PC-3 (cell line): ENCODE measurements around the gene AGFG2. TPM values are rescaled to one million over a fixed set of nuclear protein-coding genes. Genes with fewer than 3 reads are reported as not detected.
A peak's percentile ranks its signal among the peaks of the same experiment; 100 is the strongest.

Source experiments
- ATAC-seq: fragments of 200-7000 bp; cut with Tn5 transposase; 2 replicates; pipeline ENCODE4 v1.9.1; 2020; ENCODE audit warnings: mild to moderate bottlenecking, moderate library complexity
- BruUV-seq: library from RNA; stranded (reverse); fragments of 400-500 nt; replicated peaks from 2 replicates; lab custom pipeline; 2021; lab: Mats Ljungman, UMichigan
- CTCF ChIA-PET: fragments of 300-600 bp; sonication (Branson Sonifier 250); formaldehyde crosslinking; loops from one replicate; lab custom pipeline; 2022; ENCODE audit warnings: antibody characterized with exemption; lab: Charles Lee
- POLR2A ChIA-PET: fragments of 300-600 bp; sonication (Branson Sonifier 250); formaldehyde crosslinking; loops from one replicate; lab custom pipeline; 2022; ENCODE audit warnings: antibody characterized with exemption; ENCODE audit not compliant: unreplicated experiment; lab: Charles Lee
- DNase-seq: peaks from one replicate; pipeline ENCODE4 v3.0.0-alpha.2; 2015
- H2AFZ ChIP-seq: fragments of 300-600 bp; sonication (generic); 2 replicates; pipeline ENCODE4 v1.6.0; 2016; ENCODE audit warnings: antibody characterized with exemption, low read length
- H3F3A ChIP-seq: fragments of 300-600 bp; sonication (generic); one replicate; pipeline ENCODE4 v1.6.0; 2017; ENCODE audit warnings: antibody characterized with exemption, low read length, control low read depth, mild to moderate bottlenecking; ENCODE audit not compliant: unreplicated experiment
- H3K27ac ChIP-seq: fragments of 300-600 bp; sonication (generic); 2 replicates; pipeline ENCODE4 v1.5.1; 2016; ENCODE audit warnings: mild to moderate bottlenecking, low read length
- H3K27me3 ChIP-seq: fragments of 300-600 bp; sonication (generic); 2 replicates; pipeline ENCODE4 v1.6.1; 2016; ENCODE audit warnings: low read length, mixed read lengths
- H3K36me3 ChIP-seq: fragments of 300-600 bp; sonication (generic); 2 replicates; pipeline ENCODE4 v1.6.1; 2016; ENCODE audit warnings: low read depth, mixed run types, low read length, mixed read lengths
- H3K4me1 ChIP-seq: fragments of 300-600 bp; sonication (generic); 2 replicates; pipeline ENCODE4 v1.5.1; 2016; ENCODE audit warnings: low read length; ENCODE audit not compliant: insufficient read depth
- H3K4me2 ChIP-seq: fragments of 300-600 bp; sonication (generic); 2 replicates; pipeline ENCODE4 v1.6.0; 2016; ENCODE audit warnings: low read length
- H3K4me3 ChIP-seq: fragments of 300-600 bp; sonication (generic); 2 replicates; pipeline ENCODE4 v1.5.1; 2016; ENCODE audit warnings: mild to moderate bottlenecking, low read length, mixed read lengths
- H3K79me2 ChIP-seq: fragments of 300-600 bp; sonication (generic); 2 replicates; pipeline ENCODE4 v1.6.1; 2017; ENCODE audit warnings: low read length, mixed read lengths
- H3K9ac ChIP-seq: fragments of 300-600 bp; sonication (generic); 2 replicates; pipeline ENCODE4 v1.6.0; 2016; ENCODE audit warnings: mild to moderate bottlenecking, low read length
- H3K9me2 ChIP-seq: fragments of 300-600 bp; sonication (generic); replicated peaks from 2 replicates; pipeline ENCODE4 v1.6.1; 2016; ENCODE audit warnings: mixed run types, low read length, mixed read lengths
- H3K9me3 ChIP-seq: fragments of 300-600 bp; sonication (generic); 2 replicates; pipeline ENCODE4 v1.6.1; 2016; ENCODE audit warnings: low read length, mixed read lengths
- H4K20me1 ChIP-seq: fragments of 300-600 bp; sonication (generic); 2 replicates; pipeline ENCODE4 v1.6.1; 2016; ENCODE audit warnings: low read length, mixed read lengths
- EZH2 ChIP-seq: fragments of 300-600 bp; sonication (generic); IDR thresholded peaks from one replicate; pipeline ENCODE4 v1.6.1; 2017; ENCODE audit warnings: antibody characterized with exemption, mild to moderate bottlenecking, low read length; ENCODE audit not compliant: unreplicated experiment
- EZH2phosphoT487 ChIP-seq: fragments of 300-600 bp; sonication (generic); IDR thresholded peaks from 2 replicates; pipeline ENCODE4 v1.6.1; 2018; ENCODE audit warnings: mild to moderate bottlenecking, antibody characterized with exemption, low read length, borderline replicate concordance
- intact Hi-C: fragments of 100-400 bp; cut with micrococcal nuclease; formaldehyde crosslinking; loops from 2 replicates; pipeline ENCODE4 v1.9.0; 2023
- total RNA-seq: library from RNA; depleted of rRNA; stranded (reverse); fragments of >200 nt; gene quantifications from 2 replicates; pipeline ENCODE4 v1.2.3, GENCODE V29; 2014
- TF ChIP-seq, protein P1 (sequence below): fragments of 300-600 bp; sonication (generic); conservative IDR thresholded peaks from 2 replicates; pipeline ENCODE4 v1.5.1; 2017; ENCODE audit warnings: antibody characterized with exemption, low read depth, mild to moderate bottlenecking, low read length

AGFG2 gene
- total RNA-seq, 1 experiment from 2014 or later, result 16.9 TPM

DNA sequence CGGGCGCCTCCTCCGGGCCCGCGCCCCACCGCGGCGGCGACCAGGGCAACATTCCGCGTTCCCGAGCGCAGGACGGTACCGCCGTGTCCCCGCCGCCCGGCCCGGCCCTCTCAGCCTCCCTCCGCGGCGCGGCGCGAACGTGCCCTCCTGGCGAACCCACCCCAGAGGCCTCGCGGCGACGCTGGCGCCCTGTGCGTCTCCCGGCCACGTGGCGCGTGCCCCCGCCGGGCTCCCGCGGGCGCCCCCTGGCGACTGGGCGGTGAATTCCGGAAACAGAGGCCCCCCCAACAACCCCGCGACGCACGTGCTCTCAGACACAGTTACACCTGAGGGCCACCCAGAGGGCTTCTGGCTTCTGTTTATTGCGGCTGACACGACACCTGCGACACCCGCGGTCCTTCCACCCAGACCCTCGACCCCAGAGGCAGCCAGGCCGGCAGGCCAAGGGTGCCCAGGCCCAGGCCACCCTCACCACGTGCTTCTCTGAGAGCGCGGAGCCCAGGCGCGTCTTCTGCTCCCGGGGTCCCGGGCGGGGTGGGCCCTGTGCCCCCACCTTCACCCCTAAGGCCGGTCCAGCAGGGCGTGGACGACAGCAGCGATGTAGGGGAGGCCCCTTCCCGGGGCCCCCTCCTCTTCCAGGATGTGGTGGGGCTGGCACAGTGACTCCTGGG is 34.8 kb downstream of the AGFG2 start, which contains the start of gene SAP25:
Gene SAP25, minus strand, starts transcription at position 210 of the 671 bp plus-strand sequence. Its CDS starts 158 bp downstream, at position 52.
- H3K4me1 ChIP-seq, result no peaks in the 10 kb centered on the region; the same call in 1 of the 2 replicates
- no peaks in the 10 kb centered on the region for H3F3A ChIP-seq
- no peaks in the 10 kb centered on the region for H3K9me2 ChIP-seq
- intact Hi-C loops, result no loop called here
- DNase-seq (no peak), ATAC-seq (no peak)
- no peak within 1 kb of the TSS for H3K27ac ChIP-seq
- no peaks in the 10 kb centered on the region for H3K36me3 ChIP-seq
- H3K9ac ChIP-seq, result no peak within 1 kb of the TSS
- H3K4me2 ChIP-seq, result no peak within 1 kb of the TSS
- no TSS peak for BruUV-seq
- no peak for TF ChIP-seq EZH2phosphoT487
- no peak for TF ChIP-seq EZH2
- no peak within 1 kb of the TSS for H2AFZ ChIP-seq
- H3K27me3 ChIP-seq, result no peaks in the 10 kb centered on the region
- no peaks in the 10 kb centered on the region for H4K20me1 ChIP-seq
- H3K4me3 ChIP-seq, result no peak within 1 kb of the TSS
- ChIA-PET CTCF (no interaction called here), POLR2A (no interaction called here)
- H3K9me3 ChIP-seq, result no peaks in the 10 kb centered on the region
- H3K79me2 ChIP-seq, result no peaks in the 10 kb centered on the region

DNA sequence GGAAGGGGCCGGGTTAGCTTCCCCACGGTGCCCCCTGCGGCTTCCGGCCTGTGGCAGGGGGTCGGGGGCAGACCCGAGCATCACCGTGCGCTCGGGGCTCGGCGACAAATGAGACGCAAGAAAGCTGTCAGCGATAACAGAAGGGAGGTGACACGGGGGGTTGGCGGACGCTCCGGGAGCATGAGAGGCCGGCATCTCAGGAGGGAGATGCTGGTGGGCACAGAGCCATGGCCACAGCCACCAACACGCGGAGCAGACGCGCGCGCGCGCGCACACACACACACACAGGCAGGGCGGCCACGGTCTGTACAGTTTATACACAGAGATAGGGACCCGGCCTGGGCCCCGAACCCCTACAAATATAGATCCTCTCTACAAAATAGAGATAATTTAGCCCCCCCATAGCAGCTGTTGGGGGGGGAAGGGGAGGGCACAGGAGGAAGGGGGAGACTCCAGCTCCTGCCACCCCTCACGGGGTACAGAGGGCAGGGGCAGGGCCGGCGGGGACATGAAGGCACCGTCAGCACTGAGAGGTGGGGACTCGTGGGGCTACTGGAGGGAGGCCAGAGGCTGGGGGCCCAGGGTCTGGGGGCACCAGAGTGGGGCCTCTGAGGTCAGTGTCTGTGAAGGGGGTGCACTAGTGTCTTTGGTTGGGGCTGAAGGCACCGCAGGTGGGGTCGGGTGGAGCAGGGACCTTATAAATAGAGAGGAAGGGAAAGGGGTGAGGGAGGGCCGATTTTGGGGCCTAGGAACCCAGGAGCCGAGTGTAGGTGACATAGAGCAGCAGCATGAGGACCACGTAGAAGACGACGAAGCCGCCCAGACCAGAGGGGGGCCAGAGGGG is 35.6 kb downstream of the AGFG2 start:
- ChIA-PET POLR2A (no interaction called here), CTCF (no interaction called here)
- no peak overlapping the region for H3K9ac ChIP-seq
- no peak overlapping the region for H3K4me3 ChIP-seq
- no peaks in the 10 kb centered on the region for H3K9me3 ChIP-seq
- no peak for ATAC-seq
- no peaks in the 10 kb centered on the region; the same call in 1 of the 2 replicates for H3K4me1 ChIP-seq
- TSS peak; percentile 17 for BruUV-seq
- DNase-seq, result no peak
- no peaks in the 10 kb centered on the region for H3K79me2 ChIP-seq
- no peaks in the 10 kb centered on the region for H4K20me1 ChIP-seq
- no peaks in the 10 kb centered on the region for H3F3A ChIP-seq
- H3K27me3 ChIP-seq, result no peaks in the 10 kb centered on the region
- no peaks in the 10 kb centered on the region for H3K9me2 ChIP-seq
- intact Hi-C loops, result no loop called here
- no peak for TF ChIP-seq EZH2
- no peak for TF ChIP-seq EZH2phosphoT487
- TF ChIP-seq, protein P1, sequence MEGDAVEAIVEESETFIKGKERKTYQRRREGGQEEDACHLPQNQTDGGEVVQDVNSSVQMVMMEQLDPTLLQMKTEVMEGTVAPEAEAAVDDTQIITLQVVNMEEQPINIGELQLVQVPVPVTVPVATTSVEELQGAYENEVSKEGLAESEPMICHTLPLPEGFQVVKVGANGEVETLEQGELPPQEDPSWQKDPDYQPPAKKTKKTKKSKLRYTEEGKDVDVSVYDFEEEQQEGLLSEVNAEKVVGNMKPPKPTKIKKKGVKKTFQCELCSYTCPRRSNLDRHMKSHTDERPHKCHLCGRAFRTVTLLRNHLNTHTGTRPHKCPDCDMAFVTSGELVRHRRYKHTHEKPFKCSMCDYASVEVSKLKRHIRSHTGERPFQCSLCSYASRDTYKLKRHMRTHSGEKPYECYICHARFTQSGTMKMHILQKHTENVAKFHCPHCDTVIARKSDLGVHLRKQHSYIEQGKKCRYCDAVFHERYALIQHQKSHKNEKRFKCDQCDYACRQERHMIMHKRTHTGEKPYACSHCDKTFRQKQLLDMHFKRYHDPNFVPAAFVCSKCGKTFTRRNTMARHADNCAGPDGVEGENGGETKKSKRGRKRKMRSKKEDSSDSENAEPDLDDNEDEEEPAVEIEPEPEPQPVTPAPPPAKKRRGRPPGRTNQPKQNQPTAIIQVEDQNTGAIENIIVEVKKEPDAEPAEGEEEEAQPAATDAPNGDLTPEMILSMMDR, result no peak
- H2AFZ ChIP-seq, result no peak overlapping the region
- 0 out of 2 replicates have a peak, but pooled peaks cover 1% of the 10 kb centered on the region for H3K36me3 ChIP-seq
- H3K27ac ChIP-seq, result no peak overlapping the region
- H3K4me2 ChIP-seq, result no peak overlapping the region

DNA sequence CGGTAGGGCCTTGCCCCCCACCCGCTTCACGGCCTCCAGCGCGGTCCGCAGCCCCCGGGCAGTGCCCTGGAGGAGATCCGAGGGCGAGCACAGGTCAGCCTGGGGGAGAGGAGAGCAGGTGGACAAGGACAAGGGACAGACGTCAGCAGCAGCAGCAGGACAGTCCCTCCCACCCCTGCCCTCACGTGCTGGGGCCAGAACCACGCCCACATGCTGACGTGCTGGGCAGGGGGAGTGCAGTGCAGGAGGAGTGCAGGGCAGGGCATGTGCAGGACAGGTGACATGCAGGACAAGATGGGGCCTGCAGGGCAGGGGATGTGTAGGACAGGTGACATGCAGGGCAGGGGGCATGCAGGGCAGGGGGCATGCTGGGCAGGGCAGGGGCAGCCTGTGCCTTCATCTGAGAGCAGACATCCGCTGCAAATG is 36.2 kb downstream of the AGFG2 start:
- TF ChIP-seq, protein P1, result no peak
- TF ChIP-seq EZH2phosphoT487, result no peak
- TF ChIP-seq EZH2, result no peak
- ChIA-PET CTCF (no interaction called here), POLR2A (no interaction called here)
- no peaks in the 10 kb centered on the region for H3K79me2 ChIP-seq
- no TSS peak for BruUV-seq
- ATAC-seq, result no peak
- intact Hi-C loops, result no loop called here
- no peak overlapping the region for H2AFZ ChIP-seq
- no peak overlapping the region for H3K27ac ChIP-seq
- no peaks in the 10 kb centered on the region for H3K9me2 ChIP-seq
- no peak overlapping the region for H3K4me2 ChIP-seq
- H3F3A ChIP-seq, result no peaks in the 10 kb centered on the region
- no peaks in the 10 kb centered on the region for H3K27me3 ChIP-seq
- DNase-seq, result no peak
- no peaks in the 10 kb centered on the region for H3K9me3 ChIP-seq
- H3K4me3 ChIP-seq, result no peak overlapping the region
- H4K20me1 ChIP-seq, result no peaks in the 10 kb centered on the region
- peaks cover 4% of the 10 kb centered on the region; the same call in 1 of the 2 replicates for H3K36me3 ChIP-seq
- no peaks in the 10 kb centered on the region; the same call in 1 of the 2 replicates for H3K4me1 ChIP-seq
- H3K9ac ChIP-seq, result no peak overlapping the region
